ENCODE data around the gene SLC28A1.

SLC28A1 gene, protein sequence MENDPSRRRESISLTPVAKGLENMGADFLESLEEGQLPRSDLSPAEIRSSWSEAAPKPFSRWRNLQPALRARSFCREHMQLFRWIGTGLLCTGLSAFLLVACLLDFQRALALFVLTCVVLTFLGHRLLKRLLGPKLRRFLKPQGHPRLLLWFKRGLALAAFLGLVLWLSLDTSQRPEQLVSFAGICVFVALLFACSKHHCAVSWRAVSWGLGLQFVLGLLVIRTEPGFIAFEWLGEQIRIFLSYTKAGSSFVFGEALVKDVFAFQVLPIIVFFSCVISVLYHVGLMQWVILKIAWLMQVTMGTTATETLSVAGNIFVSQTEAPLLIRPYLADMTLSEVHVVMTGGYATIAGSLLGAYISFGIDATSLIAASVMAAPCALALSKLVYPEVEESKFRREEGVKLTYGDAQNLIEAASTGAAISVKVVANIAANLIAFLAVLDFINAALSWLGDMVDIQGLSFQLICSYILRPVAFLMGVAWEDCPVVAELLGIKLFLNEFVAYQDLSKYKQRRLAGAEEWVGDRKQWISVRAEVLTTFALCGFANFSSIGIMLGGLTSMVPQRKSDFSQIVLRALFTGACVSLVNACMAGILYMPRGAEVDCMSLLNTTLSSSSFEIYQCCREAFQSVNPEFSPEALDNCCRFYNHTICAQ

DNA sequence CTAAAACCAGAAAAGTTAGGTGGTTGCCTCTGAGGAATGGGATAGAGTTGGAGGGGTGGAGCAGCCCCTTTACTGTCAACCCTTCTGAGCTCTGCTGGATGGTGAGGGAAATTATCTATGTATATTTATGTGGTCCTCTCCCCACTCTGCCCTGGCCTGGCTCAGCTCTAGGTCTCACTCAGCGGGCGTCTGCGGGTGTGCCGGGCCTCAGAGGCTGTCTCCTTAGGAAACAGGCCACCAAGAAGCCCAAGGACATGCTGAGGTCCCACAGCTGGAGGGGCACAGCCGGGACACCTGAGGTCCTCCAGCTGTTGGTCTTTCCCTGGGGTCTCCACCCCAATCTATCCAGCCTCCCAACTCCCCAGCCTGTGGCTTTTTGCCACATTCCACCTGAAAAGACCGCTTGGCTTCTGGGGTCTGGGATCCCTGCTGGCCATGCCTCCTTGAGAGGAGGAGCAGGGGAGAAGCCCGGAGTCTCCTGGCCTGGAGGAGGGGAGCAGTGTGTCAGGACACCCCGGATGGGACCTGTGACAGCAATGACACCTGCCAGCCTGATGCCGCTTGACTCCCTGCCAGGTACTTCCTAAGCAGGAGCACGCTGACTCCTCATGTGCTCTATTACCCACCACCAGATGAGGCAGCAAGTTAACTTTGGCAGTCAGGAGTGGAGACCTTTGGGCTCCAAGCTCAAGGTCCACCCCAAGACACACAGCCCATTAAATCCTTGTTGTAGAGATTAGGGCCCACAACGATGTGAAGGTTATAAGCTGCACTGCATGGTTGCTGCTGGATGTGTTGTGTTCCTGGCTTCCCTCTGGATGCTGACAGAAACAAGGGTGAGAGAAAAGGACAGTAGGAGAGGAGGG, at the start of gene SLC28A1:
SLC28A1 (plus strand) TSS at position 747 of the 866 bp plus-strand sequence. CDS start 3,099 bp downstream, outside the sequence.
- DNase-seq: no peak

DNA sequence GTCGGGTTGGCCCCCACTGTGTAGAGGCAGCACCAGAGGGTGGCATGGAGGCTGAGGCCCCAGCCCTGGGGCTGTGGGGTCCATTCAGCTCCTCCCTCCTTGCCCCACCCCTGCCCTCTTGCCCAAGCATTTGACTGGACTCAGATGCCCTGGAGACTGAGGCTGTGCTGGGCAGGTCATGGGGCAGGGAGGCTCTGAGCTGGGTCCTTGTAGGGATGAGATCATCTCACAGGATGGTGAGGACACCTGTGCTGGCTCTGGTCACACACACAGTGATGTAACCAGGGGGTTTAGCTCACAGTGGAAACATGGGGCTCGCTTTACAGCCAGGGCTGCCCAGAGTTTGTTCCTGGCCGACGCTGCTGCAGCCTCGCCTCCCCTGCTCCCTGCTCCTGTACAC, 49.5 kb upstream of the SLC28A1 start:
- no peak for DNase-seq

DNA sequence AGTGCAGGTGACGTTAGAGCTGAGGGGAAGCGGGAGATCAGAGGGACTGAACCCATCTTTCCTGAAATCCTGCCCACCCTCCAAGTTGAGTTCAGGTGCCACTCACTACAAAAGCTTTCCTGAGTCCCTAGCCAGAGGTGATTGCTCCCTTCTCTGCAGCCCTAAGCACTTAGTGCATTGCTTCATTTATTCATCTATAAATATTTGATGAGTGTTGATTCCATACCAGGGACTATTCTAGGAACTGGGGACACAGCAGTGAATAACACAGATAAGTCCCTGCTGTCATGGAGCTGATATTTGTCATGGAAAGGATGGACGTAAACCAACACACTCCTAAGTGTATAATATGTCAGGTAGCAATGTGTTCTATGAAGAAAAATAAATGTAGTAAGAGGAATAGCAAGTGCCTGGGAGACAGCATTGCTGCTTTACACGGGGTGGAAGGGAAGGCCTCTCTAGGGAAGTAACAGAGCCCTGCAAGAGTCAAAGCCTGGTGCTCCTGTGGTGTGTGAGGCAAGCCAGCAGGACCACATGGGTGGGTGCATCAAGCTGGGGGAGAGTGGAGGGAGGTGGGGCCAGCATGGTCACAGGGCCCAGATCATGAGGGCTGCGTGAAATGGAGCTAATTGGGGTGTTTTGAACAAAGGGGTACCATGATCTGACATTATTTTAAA, 48.7 kb upstream of the SLC28A1 start:
- DNase-seq: no peak

DNA sequence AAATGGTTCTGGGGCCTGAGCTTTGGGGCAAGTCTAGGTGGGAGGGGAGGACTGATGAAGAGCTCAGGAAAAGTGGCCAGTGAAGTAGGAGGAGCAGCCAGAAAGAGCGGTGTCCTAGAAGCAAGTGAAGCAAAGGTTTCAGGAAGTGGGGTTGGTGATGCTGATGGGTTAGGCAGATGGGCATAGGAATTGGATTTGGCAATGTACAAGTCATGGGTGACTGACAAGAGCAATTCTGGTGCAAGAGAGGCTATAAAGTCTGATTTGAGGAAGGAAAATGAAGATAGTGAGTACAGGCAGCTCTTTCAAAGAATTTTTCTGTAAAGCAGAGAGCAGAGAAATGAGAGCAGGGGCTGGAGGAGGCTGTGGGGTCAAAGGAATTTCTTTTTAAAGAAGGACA, 47.6 kb upstream of the SLC28A1 start:
- no peak for DNase-seq

DNA sequence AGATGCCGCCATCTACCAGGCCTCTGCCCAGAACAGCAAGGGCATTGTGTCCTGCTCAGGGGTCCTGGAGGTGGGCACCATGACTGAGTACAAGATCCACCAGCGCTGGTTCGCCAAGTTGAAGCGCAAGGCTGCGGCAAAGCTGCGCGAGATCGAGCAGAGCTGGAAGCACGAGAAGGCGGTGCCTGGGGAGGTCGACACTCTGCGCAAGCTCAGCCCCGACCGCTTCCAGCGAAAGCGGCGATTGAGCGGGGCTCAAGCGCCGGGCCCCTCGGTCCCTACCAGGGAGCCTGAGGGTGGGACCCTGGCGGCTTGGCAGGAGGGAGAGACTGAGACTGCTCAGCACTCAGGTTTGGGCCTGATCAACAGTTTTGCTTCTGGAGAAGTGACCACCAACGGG, 44.7 kb upstream of the SLC28A1 start:
- no peak for DNase-seq

DNA sequence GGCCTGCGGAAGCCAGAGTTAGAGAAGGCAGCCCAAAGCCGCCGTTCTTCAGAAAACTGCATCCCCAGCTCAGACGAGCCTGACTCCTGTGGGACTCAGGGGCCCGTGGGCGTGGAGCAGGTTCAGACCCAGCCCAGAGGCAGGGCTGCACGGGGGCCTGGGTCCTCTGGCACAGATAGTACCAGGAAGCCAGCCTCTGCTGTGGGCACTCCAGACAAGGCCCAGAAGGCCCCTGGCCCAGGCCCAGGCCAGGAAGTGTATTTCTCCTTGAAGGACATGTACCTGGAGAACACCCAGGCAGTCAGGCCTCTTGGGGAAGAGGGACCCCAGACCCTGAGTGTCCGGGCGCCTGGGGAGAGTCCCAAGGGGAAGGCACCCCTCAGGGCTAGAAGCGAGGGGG, 44.2 kb upstream of the SLC28A1 start:
- no peak for DNase-seq

DNA sequence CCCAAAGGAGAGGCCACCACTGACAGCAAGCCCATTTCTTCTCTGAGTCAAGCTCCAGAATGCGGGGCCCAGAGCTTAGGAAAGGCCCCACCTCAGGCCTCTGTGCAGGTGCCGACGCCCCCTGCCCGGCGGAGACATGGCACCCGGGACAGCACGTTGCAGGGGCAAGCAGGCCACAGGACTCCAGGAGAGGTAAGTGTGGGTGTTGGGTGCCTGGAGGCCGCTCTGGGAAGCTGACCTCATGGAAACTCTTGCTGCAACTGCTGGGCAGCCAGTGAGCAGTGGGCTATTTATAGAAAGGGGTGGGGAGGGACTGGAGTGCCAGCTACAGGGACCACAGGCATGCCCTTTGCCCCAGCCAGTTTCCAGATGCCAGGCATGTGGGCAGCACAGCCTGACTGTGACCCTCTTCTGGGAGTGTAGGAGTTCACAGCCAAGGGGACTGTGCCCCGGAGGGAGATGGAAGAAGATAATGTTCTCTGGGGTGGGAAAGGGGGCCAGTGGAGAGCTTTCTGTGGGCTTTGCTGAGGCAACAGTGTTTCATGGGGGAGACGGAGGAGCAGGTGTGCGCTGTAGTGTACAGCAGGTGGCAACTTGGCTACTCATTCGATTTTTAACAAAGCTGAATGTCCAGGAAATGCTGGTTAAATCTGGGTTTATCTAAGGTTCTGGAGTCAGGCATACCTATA, 43.6 kb upstream of the SLC28A1 start:
- peak; percentile 18 for DNase-seq

DNA sequence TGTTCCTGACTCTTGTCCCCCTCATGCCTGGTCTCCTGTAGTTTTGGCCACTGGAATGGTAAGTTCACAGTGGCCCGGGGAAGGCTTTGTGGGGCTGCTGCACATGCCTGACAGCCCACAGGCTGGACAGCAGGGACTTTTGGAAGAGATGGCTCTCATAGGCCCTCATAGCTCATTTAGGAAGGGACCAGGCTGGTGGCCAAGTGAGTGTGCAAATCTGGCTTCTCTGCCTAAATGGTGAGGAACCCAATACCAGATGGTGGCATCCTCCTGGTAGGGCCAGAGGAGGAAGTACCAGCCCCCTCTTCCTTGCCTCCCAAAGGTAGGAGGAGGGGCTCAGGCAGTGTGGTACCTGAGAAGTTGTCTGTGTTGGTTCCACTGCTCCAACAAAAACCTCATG, 41.7 kb upstream of the SLC28A1 start:
- no peak for DNase-seq

DNA sequence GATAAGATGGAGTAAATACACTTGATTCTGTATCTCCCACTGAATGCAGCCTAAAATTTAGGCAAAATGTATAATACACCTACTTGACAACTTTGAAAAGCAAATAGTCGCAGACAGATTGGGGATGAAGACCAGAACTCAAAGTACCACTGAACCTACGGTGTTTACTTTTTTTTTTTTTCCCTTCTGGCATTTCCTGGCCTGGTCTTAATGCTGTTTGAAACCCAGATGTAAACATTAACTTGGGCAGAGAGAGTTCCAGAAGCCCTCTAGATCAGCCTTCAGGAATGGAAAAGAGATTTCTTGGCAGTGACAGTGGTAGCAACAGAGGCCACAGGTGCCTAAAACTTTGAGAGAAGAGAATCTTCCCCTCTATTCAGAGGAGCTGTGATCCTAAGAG, 39.5 kb upstream of the SLC28A1 start:
- DNase-seq: no peak

DNA sequence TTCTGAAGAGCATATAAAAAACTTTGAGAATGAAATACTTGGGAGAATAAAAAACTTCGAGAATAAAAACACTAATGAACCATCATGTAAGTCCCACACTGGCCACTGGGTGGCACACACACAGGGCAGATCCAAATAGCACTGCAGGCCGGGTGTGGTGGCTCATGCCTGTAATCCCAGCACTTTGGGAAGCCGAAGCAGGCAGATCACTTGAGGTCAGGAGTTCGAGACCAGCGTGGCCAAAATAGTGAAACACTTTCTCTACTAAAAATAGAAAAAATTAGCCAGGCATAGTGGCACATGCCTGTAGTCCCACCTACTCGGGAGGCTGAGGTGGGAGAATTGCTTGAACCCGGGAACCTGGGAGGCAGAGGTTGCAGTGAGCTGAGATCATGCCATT, 38.8 kb upstream of the SLC28A1 start:
- DNase-seq: peak; percentile 28

DNA sequence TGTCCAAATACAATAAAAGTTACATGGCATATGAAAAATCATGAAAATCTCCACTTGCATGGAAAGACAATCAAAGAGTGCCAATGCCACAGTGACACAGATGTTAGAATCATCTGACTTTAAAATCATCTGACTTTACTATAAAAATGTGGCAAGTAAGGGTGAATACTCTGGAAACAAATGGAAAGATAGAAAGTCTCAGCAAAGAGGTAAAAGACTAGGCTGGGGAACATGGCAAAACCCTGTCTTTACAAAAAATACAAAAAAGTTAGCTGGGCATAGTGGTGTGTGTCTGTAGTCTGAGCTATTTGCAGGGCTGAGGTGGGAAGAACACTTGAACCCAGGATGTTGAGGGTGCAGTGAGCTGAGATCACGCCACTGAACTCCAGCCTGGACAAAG, 38.2 kb upstream of the SLC28A1 start:
- DNase-seq: no peak

DNA sequence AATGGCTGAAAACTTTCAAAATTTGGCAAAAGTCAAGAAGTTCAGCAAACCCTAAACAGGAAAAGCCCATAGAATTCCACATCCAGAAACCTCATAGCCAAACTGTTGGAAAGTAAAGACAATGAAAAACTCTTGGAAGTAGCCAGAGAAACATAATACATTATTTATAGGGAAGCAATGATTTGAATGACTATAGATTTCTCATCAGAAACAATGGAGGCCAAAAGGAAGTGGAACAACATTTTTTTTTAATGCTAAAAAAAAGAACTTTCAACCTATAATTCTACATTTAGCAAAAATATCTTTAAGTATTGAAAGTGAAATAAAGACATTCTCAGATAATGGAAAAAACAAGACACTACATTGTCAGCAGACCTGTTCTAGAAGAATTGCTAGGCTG, 37.1 kb upstream of the SLC28A1 start:
- no peak for DNase-seq

DNA sequence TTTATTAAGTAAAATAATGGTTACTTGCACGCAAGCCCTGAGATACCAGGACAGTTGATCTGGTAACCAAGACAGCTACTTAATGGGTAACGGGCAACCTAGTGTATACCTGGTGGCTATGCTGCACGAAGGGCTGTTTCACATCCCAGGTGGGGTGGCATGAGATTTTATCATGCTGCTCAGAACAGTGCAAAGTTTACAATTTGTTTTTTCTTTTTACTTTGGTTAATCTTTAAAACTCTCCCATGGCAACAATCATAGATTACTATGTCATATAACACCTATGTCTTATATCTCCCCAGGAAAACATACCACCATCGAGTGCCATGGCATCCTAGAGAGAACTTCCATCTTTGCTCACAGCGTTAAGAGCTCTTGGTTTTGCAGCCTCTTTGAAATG, 32.2 kb upstream of the SLC28A1 start:
- no peak for DNase-seq

DNA sequence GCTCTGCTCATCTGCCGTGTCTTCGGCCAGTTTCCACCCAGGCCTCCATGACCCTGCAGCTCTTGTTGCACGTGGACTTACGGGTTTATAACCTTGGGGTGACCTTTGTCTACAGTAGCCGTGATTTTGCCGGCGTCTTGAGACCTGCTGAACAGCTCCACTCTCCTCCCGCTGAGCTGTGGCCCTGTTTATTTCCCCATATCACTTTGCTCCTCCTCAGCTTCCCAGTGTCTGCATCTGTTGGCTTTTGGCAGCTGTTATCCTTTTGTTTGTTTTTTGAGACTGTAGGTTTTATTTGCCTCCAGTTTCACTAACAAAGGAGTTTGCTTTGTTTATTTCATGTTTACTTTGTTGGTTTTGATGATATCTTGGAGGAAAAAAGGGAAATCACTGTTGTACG, 29.3 kb upstream of the SLC28A1 start:
- DNase-seq: peak; percentile 6

DNA sequence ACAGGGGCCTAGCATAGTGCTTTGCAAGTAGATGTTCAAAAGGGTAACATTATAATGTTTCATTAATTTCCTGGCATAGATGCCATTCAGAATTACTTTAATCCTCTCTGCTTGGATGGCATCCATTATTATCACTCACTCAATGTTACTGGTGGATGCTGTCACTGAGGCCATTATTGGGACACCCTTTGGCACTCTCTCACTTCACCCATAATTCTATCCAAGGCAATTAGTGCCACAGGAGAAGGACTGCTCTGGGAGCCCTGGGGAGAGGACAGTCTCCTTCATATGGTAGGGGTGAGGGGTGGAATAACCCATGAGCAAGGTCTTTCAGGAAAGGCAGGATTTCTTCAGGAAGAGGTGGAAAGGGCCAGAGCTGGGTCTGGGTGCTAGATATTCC, 28.7 kb upstream of the SLC28A1 start:
- no peak for DNase-seq

DNA sequence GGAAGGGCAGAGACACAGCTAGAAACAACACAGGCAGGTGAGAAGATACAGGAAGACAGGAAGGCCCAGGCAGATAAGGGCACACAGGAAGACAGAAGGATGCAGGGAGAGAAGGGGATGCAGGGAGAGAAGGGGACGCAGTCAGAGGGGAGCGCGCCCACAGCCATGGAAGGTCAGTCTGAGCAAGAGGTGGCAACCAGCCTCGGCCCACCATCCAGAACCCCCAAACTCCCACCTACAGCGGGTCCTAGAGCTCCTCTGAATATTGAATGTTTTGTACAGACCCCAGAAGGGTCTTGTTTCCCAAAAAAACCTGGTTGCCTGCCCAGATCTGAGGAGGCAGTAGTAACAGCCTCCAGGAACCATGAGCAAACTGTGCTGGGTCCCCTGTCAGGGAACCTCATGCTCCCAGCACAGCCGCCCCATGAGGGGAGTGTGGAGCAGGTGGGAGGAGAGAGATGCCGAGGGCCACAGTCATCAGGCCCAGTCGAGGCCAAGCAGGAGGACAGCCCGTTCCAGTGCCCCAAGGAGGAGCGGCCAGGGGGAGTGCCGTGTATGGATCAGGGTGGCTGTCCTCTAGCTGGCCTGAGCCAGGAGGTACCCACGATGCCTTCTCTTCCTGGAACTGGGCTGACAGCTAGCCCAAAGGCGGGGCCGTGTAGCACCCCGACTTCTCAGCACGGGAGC, 27.6 kb upstream of the SLC28A1 start:
- DNase-seq: no peak

DNA sequence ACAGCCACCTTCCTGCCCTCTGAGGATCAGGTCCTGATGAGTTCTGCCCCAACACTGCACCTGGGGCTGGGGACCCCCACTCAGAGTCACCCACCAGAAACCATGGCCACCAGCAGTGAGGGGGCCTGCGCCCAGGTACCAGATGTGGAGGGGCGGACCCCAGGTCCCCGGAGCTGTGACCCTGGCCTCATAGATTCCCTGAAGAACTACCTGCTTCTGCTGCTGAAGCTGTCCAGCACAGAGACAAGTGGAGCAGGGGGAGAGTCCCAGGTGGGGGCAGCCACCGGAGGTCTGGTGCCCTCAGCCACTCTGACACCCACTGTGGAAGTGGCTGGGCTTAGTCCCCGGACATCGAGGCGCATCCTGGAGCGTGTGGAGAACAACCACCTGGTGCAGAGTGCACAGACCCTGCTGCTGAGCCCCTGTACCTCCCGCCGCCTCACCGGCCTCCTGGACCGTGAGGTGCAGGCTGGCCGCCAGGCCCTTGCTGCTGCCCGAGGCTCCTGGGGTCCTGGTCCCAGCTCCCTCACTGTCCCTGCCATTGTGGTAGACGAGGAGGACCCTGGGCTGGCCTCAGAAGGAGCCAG, 27.0 kb upstream of the SLC28A1 start:
- no peak for DNase-seq

DNA sequence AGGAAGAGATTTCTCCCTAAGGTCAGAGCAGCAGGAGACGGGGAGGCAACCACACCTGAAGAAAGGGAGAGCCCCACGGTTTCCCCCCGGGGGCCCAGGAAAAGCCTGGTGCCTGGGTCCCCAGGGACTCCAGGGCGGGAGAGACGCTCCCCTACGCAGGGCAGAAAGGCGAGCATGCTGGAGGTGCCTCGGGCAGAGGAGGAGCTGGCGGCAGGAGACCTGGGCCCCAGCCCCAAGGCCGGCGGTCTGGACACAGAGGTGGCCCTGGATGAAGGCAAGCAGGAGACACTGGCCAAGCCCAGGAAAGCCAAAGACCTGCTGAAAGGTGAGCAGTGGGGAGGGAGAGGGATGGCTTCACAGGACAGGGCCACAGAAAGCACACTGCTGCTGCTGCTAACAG, 26.2 kb upstream of the SLC28A1 start:
- no peak for DNase-seq

DNA sequence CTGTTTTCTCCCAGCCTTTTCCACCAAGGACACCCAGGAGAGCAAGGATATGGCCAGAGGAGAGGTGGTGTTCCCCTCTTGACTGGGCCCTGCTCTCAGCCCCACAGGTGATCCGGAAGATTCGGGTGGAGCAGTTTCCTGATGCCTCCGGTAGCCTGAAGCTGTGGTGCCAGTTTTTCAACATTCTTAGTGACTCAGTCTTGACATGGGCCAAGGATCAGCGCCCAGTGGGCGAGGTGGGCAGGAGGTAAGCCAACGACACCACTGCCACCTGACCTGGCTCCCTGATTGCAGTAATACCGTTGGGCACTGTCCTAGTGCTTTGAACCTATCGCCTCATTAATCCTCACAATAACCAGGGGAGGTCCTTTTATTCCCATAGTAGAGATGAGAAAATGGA, 25.3 kb upstream of the SLC28A1 start:
- DNase-seq: no peak

DNA sequence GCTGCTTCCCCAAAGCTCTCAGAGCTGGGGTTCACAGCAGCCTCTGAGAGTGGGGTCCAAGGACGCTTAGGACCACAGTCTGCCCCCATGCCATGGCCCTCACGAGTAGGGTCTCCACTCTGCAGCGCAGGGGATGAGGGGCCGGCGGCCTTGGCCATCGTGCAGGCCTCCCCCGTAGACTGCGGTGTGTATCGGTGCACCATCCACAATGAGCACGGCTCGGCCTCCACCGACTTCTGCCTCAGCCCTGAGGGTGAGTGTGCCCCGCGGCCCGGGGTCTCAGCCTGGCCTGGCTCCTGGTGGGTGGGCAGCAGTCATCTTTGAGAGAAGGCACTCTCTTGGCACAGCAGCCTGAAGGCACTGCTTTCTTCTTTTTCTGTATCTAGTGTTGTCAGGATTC, 24.8 kb upstream of the SLC28A1 start:
- no peak for DNase-seq

DNA sequence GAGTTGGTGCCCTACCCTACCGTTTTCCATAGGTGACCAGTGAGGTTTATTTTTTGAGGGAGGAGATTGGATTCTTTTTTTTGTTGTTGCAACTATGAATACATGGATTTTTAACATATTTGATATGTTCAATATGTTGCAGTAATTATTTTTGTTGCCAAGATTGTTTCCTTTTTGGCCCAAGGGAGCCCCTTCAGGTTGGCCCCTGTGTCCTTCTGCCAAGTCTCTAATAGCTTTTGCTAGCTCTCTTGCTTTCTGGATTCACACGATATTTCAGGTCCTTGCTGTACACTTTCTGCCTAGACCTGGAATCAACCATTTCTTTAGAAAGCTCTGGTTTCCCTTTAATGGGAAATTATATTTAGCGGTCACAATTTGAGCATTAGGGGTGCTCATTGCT, 22.7 kb upstream of the SLC28A1 start:
- no peak for DNase-seq

All from NCI-H146 (cell line).